AG10803 (cell line): ENCODE data around the gene ANKZF1.

Experiments used
- DNase-seq: peaks from one replicate; pipeline ENCODE4 v3.0.0; 2010; ENCODE audit warnings: low read depth
- H3K4me3 ChIP-seq: 2 replicates; pipeline ENCODE4 v1.5.1; 2011; ENCODE audit warnings: mild to moderate bottlenecking, low read length, control low read depth
- TF ChIP-seq, protein P1 (sequence below): conservative IDR thresholded peaks from 2 replicates; pipeline ENCODE4 v1.5.1; 2011; ENCODE audit warnings: mild to moderate bottlenecking, low read length, control low read depth, inconsistent platforms

The ANKZF1 gene

DNA sequence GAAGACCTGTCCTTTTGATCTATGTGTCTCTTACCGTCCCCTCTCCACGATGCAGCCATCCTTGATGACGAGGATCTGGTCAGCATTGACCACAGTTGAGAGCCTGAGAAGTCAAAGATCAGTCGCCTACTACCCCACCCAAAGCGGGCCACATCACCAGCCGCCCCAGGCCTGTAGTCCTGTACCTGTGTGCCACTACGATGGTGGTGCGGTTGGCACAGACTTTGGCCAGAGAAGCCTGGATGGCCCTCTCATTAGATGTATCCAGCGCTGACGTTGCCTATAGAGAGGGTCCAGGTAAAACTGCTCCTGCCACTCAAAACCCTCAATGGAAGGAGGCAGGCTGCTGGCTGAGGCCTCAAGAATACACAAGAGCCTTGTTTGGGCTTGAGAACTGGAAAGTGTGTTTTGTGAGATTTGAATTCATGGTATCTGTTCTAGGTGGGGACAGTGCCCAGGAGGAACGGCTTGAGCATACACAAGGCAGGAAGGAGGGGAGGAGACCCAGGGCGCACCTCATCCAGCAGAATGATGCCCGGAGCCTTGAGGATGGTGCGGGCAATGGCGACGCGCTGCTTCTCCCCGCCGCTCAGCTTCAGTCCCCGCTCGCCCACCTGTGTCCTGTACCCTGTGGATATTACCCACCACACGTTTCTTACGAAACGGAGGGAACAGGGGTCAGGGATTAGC, 19.3 kb upstream of the ANKZF1 start:
- DNase-seq, result no peak
- H3K4me3 ChIP-seq, result no peak overlapping the region
- TF ChIP-seq, protein P1, sequence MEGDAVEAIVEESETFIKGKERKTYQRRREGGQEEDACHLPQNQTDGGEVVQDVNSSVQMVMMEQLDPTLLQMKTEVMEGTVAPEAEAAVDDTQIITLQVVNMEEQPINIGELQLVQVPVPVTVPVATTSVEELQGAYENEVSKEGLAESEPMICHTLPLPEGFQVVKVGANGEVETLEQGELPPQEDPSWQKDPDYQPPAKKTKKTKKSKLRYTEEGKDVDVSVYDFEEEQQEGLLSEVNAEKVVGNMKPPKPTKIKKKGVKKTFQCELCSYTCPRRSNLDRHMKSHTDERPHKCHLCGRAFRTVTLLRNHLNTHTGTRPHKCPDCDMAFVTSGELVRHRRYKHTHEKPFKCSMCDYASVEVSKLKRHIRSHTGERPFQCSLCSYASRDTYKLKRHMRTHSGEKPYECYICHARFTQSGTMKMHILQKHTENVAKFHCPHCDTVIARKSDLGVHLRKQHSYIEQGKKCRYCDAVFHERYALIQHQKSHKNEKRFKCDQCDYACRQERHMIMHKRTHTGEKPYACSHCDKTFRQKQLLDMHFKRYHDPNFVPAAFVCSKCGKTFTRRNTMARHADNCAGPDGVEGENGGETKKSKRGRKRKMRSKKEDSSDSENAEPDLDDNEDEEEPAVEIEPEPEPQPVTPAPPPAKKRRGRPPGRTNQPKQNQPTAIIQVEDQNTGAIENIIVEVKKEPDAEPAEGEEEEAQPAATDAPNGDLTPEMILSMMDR, result no peak

DNA sequence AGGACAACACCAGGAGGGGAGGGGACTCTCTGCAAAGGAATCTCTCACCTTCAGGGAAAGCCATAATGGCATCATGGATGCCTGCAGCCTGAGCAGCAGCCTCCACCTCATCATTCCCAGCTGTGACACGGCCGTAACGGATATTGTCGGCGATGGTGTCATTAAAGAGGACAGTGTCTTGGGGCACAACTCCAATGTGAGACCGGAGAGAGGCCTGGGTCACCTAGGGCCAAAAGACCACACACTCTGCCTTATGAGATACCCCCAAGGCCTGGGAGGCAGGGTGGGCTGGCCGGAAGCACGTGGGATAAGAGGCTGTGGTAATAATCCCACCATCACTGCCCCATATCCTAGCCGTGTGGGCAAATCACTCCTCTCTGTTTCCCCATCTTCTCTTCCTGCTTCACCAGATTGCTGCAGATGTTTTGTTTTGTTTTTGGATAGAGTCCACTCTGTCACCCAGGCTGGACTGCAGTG, 18.7 kb upstream of the ANKZF1 start:
- no peak overlapping the region for H3K4me3 ChIP-seq
- DNase-seq, result no peak

DNA sequence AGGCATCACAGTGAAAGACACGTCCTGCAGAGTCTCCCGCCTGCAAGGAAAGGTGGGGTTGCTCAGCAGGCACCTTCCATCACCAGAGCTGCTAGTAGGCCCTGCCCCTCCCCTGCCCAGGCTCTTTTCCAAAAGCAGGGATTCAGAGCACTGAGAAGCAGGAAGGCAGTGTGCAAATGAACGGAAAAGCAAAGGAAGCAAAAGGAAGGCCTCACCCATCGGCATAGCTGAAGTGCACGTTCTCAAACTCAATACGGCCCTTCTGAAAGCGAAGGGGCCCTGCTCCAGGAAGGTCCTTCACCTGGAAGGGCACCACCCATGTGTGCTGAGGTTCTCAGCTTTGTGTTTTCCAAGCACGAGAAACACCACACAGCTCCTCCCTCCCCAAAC, 16.6 kb upstream of the ANKZF1 start:
- no peak overlapping the region for H3K4me3 ChIP-seq
- TF ChIP-seq, protein P1, result no peak
- DNase-seq, result no peak

More for the DNA sequence above, 18.7 kb upstream of the ANKZF1 start:
- TF ChIP-seq, protein P1, result no peak

DNA sequence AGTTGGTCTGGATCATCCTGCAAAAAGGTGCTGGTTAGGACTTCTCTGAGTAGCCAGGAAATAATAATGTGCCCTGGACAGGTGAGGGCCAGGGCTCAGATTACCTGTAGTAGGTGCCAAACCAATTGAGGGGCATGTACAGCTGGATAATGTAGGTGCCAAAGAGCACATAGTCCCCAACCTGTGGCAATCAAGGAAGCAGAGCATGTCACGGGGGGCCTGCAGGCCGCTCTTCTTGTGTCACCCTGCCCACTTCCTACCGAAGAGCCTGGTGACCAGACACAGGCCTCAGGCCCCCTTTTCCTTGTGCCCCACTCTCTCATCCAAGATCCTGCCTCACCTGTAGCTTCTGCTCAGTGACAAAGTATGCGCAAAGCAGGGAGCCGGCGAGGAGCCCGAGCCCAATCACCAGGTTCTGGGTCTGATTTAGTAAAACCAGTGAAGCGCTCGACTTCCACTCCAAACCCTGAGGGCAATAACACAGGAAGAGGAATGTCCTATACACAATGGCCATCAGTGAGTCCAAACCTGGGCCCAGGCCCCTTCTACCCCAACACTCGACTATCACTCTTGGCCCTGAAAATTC, 16.0 kb upstream of the ANKZF1 start:
- DNase-seq, result no peak
- TF ChIP-seq, protein P1, result no peak
- H3K4me3 ChIP-seq, result no peak overlapping the region

DNA sequence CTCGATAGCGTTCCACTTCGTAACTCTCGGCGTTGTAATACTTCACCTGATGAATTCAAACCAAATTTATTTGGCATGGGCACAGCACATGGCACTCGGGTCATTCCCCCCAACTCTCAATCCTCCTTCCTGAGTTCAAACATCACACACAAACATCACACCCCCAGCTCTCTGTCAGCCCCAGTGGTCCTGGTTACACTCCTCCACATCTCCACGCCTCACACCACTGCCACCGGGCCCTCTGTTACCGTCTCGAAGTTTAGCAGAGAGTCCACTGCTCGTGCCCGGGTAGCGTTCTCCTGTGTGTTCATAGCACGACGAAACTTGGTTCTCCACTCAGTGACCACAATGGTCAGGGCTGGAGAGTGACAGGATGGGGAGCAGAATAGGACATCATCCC, 15.5 kb upstream of the ANKZF1 start:
- no peak for DNase-seq
- H3K4me3 ChIP-seq, result no peak overlapping the region
- TF ChIP-seq, protein P1, result no peak

DNA sequence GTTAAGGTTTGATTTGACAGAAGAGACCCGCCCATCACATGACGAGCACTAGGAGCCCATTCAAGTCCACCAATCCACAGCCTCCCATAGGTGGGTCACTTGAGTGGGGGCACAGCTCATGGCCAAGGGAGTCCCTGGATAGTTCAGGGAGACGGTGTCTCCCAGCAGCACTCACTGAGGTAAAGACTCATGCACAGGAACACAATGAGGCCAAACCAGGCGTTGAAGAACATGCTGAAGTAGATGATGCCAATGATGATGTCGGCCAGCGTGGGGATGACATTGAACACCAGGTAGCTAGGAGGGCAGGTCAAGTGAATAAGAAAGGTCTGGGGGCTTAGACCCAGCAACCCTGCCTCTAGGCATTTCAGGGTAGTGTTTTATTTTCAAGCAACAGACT, 14.8 kb upstream of the ANKZF1 start:
- TF ChIP-seq, protein P1, result no peak
- no peak overlapping the region for H3K4me3 ChIP-seq
- DNase-seq, result no peak

DNA sequence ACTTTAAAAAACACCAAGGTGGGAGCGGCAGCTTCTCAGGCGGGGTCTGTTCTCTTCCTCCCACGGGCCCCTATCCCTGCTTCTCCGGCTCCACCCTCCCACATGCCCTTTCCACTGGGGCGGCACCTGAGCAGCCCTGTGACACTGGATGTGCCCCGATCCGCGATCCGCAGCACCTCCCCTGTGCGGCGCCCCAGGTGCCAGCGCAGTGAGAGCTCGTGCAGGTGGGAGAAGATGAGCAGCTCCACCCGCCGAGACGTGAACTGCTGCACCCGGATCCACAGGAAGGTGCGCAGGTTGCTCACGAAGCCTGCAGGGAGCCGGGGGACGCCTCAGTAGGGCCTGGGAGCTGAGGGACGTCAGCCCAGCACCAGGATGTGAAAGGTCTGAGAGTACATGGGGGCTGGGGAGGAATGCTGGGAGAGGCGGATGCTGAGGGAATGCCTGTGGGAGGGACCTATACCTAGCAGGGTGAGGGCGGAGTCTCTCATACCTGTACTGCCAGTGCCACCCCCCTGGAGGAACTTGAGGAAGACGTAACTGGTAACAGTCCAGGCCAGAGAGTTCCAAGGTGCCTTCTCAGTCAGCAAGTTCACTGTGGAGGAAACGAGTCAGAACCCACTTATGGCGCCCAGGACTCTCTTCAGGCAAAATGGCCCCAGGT, 13.6 kb upstream of the ANKZF1 start:
- TF ChIP-seq, protein P1, result no peak
- H3K4me3 ChIP-seq, result no peak overlapping the region

More for the DNA sequence above, 13.6 kb upstream of the ANKZF1 start:
- no peak for DNase-seq
